NB4 (cell line): ENCODE measurements around the gene LDLRAD4.
"Not testable (repeated sequence)": the region's sequence is repeated elsewhere in the genome, so short reads cannot be mapped to it uniquely, and the experiment has no call there.

Experiments used
- DNase-seq: peaks from one replicate; pipeline ENCODE4 v3.0.0; 2010; ENCODE audit warnings: low read depth
- H3K4me3 ChIP-seq: one replicate; pipeline ENCODE4 v1.5.1; 2011; ENCODE audit warnings: mild to moderate bottlenecking, low read depth, low read length, moderate library complexity
- MYC ChIP-seq: IDR thresholded peaks from 2 replicates; pipeline ENCODE4 v1.6.1; 2011; ENCODE audit warnings: low read depth, low read length
- POLR2A ChIP-seq: IDR thresholded peaks from 2 replicates; pipeline ENCODE4 v1.6.1; 2011; ENCODE audit warnings: mild to moderate bottlenecking; ENCODE audit not compliant: insufficient read length; ENCODE audit errors: extremely low read depth
- TF ChIP-seq, protein P1 (sequence below): IDR thresholded peaks from 2 replicates; pipeline ENCODE4 v1.6.1; 2011; ENCODE audit warnings: low read depth, low read length
- TF ChIP-seq, protein P2 (sequence below): IDR thresholded peaks from one replicate; pipeline ENCODE4 v1.5.1; 2012; ENCODE audit warnings: low read depth, low read length

Gene LDLRAD4

DNA sequence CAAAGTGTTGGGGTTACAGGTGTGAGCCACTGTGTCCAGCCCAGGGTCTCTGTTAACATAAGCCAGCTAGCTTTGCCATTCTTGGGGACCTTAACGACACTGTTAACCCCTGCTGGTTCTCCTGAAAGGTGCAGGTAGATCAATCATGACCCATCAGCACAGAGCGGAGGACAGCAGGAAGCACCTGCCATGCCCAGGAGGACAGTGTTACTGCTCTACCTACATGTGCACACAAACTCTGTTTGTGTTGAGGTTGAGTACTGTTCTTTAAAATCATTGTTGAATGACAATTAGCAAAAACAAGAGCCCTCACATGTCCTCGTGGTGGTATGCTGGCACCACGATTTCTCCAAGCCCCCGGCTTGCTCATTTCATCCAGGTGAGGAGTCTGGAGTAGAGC is 386.9 kb downstream of the LDLRAD4 start:
- no peak overlapping the region for H3K4me3 ChIP-seq
- TF ChIP-seq POLR2A (no peak), MYC (no peak)
- TF ChIP-seq, protein P1, sequence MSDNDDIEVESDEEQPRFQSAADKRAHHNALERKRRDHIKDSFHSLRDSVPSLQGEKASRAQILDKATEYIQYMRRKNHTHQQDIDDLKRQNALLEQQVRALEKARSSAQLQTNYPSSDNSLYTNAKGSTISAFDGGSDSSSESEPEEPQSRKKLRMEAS: no peak
- TF ChIP-seq, protein P2, sequence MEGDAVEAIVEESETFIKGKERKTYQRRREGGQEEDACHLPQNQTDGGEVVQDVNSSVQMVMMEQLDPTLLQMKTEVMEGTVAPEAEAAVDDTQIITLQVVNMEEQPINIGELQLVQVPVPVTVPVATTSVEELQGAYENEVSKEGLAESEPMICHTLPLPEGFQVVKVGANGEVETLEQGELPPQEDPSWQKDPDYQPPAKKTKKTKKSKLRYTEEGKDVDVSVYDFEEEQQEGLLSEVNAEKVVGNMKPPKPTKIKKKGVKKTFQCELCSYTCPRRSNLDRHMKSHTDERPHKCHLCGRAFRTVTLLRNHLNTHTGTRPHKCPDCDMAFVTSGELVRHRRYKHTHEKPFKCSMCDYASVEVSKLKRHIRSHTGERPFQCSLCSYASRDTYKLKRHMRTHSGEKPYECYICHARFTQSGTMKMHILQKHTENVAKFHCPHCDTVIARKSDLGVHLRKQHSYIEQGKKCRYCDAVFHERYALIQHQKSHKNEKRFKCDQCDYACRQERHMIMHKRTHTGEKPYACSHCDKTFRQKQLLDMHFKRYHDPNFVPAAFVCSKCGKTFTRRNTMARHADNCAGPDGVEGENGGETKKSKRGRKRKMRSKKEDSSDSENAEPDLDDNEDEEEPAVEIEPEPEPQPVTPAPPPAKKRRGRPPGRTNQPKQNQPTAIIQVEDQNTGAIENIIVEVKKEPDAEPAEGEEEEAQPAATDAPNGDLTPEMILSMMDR: no peak
- no peak for DNase-seq

DNA sequence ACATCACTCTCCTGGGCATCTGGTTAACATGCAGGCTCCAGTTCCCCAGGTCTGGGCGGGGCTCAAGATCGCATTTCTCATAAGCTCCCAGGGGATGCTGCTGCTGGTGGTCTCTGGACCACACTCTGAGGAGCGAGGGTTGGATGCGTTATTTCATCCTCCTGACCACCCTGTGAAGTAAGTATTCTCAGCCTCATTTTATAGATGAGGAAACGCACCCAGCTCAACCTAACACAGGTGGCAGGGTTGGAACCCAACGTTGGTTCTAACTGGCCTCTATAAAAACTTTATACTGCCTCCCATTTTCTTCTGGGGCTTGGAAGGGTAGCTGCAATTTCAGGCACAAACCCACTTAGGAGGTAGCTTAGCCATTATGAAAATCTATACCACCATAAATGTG is 387.3 kb downstream of the LDLRAD4 start:
- H3K4me3 ChIP-seq: no peak overlapping the region
- TF ChIP-seq MYC (no peak), POLR2A (no peak)
- TF ChIP-seq, protein P1: no peak
- TF ChIP-seq, protein P2: no peak
- DNase-seq: no peak

DNA sequence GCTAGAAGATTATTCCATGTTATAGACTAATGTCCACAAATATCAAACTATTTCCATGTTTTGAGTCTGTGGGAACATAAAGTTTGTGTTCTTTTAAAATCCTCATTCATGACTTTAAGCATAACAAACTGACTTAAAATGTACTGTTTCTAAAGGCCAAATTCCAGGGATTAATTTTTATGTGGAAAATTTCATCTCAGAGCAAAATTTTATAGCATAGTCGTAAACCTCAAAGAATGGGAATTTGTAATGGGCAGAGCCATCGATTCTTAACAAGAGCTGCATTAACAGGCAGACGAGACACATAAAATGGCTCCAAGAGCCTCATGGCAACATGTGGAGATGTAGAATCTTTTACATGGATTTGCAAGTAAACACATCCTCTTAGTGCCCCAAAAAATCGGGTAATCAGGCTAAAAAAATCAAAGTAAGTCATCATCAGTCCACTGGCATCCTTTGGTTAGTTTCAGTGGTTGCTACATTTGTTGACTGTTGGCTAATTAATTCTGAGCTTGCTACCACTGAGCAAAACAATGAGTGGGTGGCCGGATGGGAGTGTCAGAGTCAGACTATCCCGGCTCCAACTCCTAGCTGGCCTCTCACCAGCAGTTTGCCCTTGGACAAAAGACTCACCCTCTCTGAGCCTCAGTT is 388.2 kb downstream of the LDLRAD4 start:
- DNase-seq: no peak
- H3K4me3 ChIP-seq: no peak overlapping the region
- TF ChIP-seq, protein P1: no peak
- no peak for TF ChIP-seq POLR2A
- no peak for TF ChIP-seq MYC
- TF ChIP-seq, protein P2: no peak

DNA sequence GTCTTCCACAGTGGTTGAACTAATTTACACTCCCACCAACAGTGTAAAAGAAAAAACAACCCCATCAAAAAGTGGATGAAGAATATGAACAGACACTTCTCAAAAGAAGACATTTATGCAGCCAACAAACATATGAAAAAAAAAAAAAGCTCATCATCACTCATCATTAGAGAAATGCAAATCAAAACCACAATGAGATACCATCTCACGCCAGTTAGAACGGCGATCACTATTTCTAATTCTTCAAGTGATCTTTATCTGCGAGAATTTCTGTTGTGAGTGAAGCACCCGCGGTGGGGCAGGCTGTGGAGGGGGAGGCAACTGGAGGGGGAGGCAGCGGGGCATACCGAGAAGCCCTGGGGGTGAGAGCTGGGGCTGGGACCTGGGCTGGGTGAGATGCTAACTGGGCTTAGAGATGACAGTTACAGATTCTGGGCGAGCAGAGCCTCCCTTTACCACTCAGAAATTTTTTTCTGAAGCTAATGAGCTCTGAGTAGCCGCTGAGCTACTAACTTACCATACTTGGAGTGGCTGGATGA is 389.5 kb downstream of the LDLRAD4 start:
- not testable (repeated sequence) for DNase-seq, H3K4me3 ChIP-seq

DNA sequence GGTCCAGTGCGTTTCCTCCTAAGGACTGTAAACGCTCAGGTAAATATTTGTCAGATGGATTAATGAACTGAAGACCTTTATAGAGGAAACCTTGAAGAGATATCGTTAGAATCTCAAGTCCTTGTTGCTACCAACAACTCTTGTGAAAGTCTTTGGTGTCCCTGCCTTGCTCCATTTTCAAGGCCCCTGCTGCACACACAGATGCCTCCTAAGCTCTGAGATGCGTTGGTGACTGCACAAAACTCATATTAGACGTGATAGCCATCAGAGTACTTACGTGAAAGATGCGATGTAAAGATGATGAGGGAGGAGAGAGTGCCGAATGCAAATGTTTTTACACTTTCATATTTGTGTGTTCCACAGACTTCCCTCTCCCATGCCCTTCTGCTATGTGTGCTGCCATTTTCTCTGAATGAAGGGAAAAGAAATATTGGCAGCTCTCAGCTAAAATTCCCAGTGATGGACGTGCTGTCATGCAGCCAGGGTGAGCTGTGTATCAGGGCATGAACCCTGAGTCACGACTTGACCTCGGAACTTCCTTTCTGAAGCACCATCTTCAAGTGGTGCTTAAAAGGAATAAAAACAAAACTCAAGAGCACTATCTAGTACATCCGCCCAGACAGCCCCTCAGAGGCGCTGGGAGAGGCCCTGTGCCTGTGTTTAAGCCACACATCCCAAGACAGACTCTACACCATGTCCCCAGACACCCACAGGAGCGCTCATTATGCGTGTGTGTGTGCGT is 390.4 kb downstream of the LDLRAD4 start:
- TF ChIP-seq, protein P2: no peak
- TF ChIP-seq MYC (no peak), POLR2A (no peak)
- TF ChIP-seq, protein P1: no peak
- no peak for DNase-seq
- H3K4me3 ChIP-seq: no peak overlapping the region

DNA sequence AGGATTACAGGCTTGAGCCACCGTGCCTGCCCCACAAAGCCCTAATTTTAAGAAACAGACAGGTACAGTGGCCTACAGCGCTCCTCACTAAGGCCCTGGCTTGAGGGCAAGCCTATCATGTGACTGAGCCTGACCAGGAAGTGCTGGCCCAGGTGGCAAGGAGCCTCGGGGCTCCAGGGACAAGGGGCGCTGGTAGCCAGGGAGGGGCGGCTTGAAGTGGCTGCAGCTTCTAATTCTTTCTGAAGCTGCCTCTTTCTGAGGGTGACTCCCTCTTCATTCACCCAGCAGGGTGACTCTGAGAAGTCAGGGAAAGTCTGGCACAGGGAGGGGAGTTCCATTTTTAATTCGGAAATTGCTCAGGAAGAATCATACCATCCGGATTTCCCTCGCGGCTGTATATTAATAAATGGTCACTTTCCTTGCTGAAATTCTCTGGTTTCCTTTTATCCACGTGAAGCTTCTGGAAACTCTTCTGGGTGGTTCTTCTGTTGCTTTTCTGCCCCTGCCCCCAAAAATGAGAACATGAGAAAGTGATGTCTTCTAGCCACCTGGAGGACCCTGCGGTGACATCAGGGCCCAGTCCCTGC is 392.1 kb downstream of the LDLRAD4 start:
- TF ChIP-seq, protein P2: no peak
- TF ChIP-seq MYC (no peak), POLR2A (no peak)
- TF ChIP-seq, protein P1: no peak
- H3K4me3 ChIP-seq: no peak overlapping the region
- DNase-seq: no peak
